ENCODE measurements around the gene EPHA3. TPM values are rescaled to one million over a fixed set of nuclear protein-coding genes. Genes with fewer than 3 reads are reported as not detected.
A peak's percentile ranks its signal among the peaks of the same experiment; 100 is the strongest.

The EPHA3 gene
- total and polyA plus RNA-seq, 2 donors, result 13.6 to 158 TPM

- no peaks in the 10 kb centered on the region for H3K36me3 ChIP-seq (ENCODE audit: insufficient read depth)
- H3K4me1 ChIP-seq (ENCODE audit: insufficient read depth), result no peaks in the 10 kb centered on the region
- H3K4me3 ChIP-seq (ENCODE audit: low read depth, low read length), result no peak overlapping the region
- no peak overlapping the region for H3K27ac ChIP-seq (ENCODE audit: low read depth)
- no peak for DNase-seq (ENCODE audit: extremely low spot score)
- WGBS, result 89% methylated on average over 4 of the region's 4 CpGs
Observed at GRCh38 chr3:89380016-89380415, 272.6 kb downstream of the EPHA3 start.

- no peak for DNase-seq (ENCODE audit: extremely low spot score)
Observed at GRCh38 chr3:89392991-89393390, 285.6 kb downstream of the EPHA3 start.

GRCh38 chr3:89395456-89395855, 288.0 kb downstream of the EPHA3 start:
- DNase-seq (ENCODE audit: extremely low spot score), result peak; percentile 25

More at GRCh38 chr3:89392991-89393390, 285.6 kb downstream of the EPHA3 start:
- Histone ChIP-seq H3K4me3 (ENCODE audit: low read depth, low read length) (no peak overlapping the region), H3K27ac (ENCODE audit: low read depth) (no peak overlapping the region), H3K36me3 (ENCODE audit: insufficient read depth) (no peaks in the 10 kb centered on the region), H3K4me1 (ENCODE audit: insufficient read depth) (no peaks in the 10 kb centered on the region)
- WGBS, result 78% methylated on average over 3 of the region's 3 CpGs

GRCh38 chr3:89395996-89396395, 288.6 kb downstream of the EPHA3 start:
- Histone ChIP-seq H3K27ac (ENCODE audit: low read depth) (no peak overlapping the region), H3K4me1 (ENCODE audit: insufficient read depth) (no peaks in the 10 kb centered on the region), H3K36me3 (ENCODE audit: insufficient read depth) (no peaks in the 10 kb centered on the region), H3K4me3 (ENCODE audit: low read depth, low read length) (no peak overlapping the region)
- no peak for DNase-seq (ENCODE audit: extremely low spot score)

More at GRCh38 chr3:89395456-89395855, 288.0 kb downstream of the EPHA3 start:
- Histone ChIP-seq H3K4me3 (ENCODE audit: low read depth, low read length) (no peak overlapping the region), H3K27ac (ENCODE audit: low read depth) (no peak overlapping the region), H3K4me1 (ENCODE audit: insufficient read depth) (no peaks in the 10 kb centered on the region), H3K36me3 (ENCODE audit: insufficient read depth) (no peaks in the 10 kb centered on the region)
- WGBS, result 81% methylated on average over 1 of the region's 1 CpG

GRCh38 chr3:89402051-89402450, 294.6 kb downstream of the EPHA3 start:
- H3K27ac ChIP-seq (ENCODE audit: low read depth), result no peak overlapping the region
- no peaks in the 10 kb centered on the region for H3K36me3 ChIP-seq (ENCODE audit: insufficient read depth)
- WGBS, result 62% methylated on average over 1 of the region's 1 CpG
- H3K4me3 ChIP-seq (ENCODE audit: low read depth, low read length), result no peak overlapping the region
- H3K4me1 ChIP-seq (ENCODE audit: insufficient read depth), result no peaks in the 10 kb centered on the region
- no peak for DNase-seq (ENCODE audit: extremely low spot score)

GRCh38 chr3:89405176-89405575, 297.8 kb downstream of the EPHA3 start:
- no peak overlapping the region for H3K27ac ChIP-seq (ENCODE audit: low read depth)
- 35% methylated on average over 1 of the region's 1 CpG for WGBS
- H3K36me3 ChIP-seq (ENCODE audit: insufficient read depth), result no peaks in the 10 kb centered on the region
- H3K4me3 ChIP-seq (ENCODE audit: low read depth, low read length), result no peak overlapping the region
- H3K4me1 ChIP-seq (ENCODE audit: insufficient read depth), result no peaks in the 10 kb centered on the region
- DNase-seq (ENCODE audit: extremely low spot score), result no peak

- DNase-seq (ENCODE audit: extremely low spot score), result no peak
- WGBS, result 75% methylated on average over 2 of the region's 2 CpGs
Observed at GRCh38 chr3:89405593-89405992, 298.2 kb downstream of the EPHA3 start.

GRCh38 chr3:89411201-89411600, 303.8 kb downstream of the EPHA3 start:
- DNase-seq (ENCODE audit: extremely low spot score), result no peak
- Histone ChIP-seq H3K36me3 (ENCODE audit: insufficient read depth) (no peaks in the 10 kb centered on the region), H3K27ac (ENCODE audit: low read depth) (no peak overlapping the region), H3K4me1 (ENCODE audit: insufficient read depth) (no peaks in the 10 kb centered on the region), H3K4me3 (ENCODE audit: low read depth, low read length) (no peak overlapping the region)
- 92% methylated on average over 3 of the region's 3 CpGs for WGBS

More at GRCh38 chr3:89405593-89405992, 298.2 kb downstream of the EPHA3 start:
- Histone ChIP-seq H3K27ac (ENCODE audit: low read depth) (no peak overlapping the region), H3K4me3 (ENCODE audit: low read depth, low read length) (no peak overlapping the region), H3K36me3 (ENCODE audit: insufficient read depth) (no peaks in the 10 kb centered on the region), H3K4me1 (ENCODE audit: insufficient read depth) (no peaks in the 10 kb centered on the region)

GRCh38 chr3:89414270-89414669, 306.8 kb downstream of the EPHA3 start:
- Histone ChIP-seq H3K4me3 (ENCODE audit: low read depth, low read length) (no peak overlapping the region), H3K27ac (ENCODE audit: low read depth) (no peak overlapping the region), H3K36me3 (ENCODE audit: insufficient read depth) (no peaks in the 10 kb centered on the region), H3K4me1 (ENCODE audit: insufficient read depth) (no peaks in the 10 kb centered on the region)
- 59% methylated on average over 4 of the region's 4 CpGs for WGBS
- DNase-seq (ENCODE audit: extremely low spot score), result no peak

GRCh38 chr3:89419647-89420241, 312.3 kb downstream of the EPHA3 start:
- no peak for DNase-seq (ENCODE audit: extremely low spot score)
- Histone ChIP-seq H3K4me3 (ENCODE audit: low read depth, low read length) (no peak overlapping the region), H3K27ac (ENCODE audit: low read depth) (no peak overlapping the region), H3K36me3 (ENCODE audit: insufficient read depth) (no peaks in the 10 kb centered on the region), H3K4me1 (ENCODE audit: insufficient read depth) (no peaks in the 10 kb centered on the region)
- 73% methylated on average over 3 of the region's 3 CpGs for WGBS

GRCh38 chr3:89426060-89426459, 318.6 kb downstream of the EPHA3 start:
- H3K4me3 ChIP-seq (ENCODE audit: low read depth, low read length), result no peak overlapping the region
- WGBS, result 94% methylated on average over 5 of the region's 5 CpGs
- H3K4me1 ChIP-seq (ENCODE audit: insufficient read depth), result no peaks in the 10 kb centered on the region
- DNase-seq (ENCODE audit: extremely low spot score), result no peak
- no peak overlapping the region for H3K27ac ChIP-seq (ENCODE audit: low read depth)
- H3K36me3 ChIP-seq (ENCODE audit: insufficient read depth), result no peaks in the 10 kb centered on the region

- Histone ChIP-seq H3K4me1 (ENCODE audit: insufficient read depth) (no peaks in the 10 kb centered on the region), H3K27ac (ENCODE audit: low read depth) (no peak overlapping the region), H3K4me3 (ENCODE audit: low read depth, low read length) (no peak overlapping the region), H3K36me3 (ENCODE audit: insufficient read depth) (no peaks in the 10 kb centered on the region)
- no peak for DNase-seq (ENCODE audit: extremely low spot score)
- WGBS, result 80% methylated on average over 7 of the region's 7 CpGs
Observed at GRCh38 chr3:89434621-89435380, 327.4 kb downstream of the EPHA3 start.

- 79% methylated on average over 3 of the region's 3 CpGs for WGBS
- no peak for DNase-seq (ENCODE audit: extremely low spot score)
- no peaks in the 10 kb centered on the region for H3K4me1 ChIP-seq (ENCODE audit: insufficient read depth)
Observed at GRCh38 chr3:89436846-89437245, 329.4 kb downstream of the EPHA3 start.

GRCh38 chr3:89440386-89440785, 333.0 kb downstream of the EPHA3 start:
- Histone ChIP-seq H3K4me3 (ENCODE audit: low read depth, low read length) (no peak overlapping the region), H3K4me1 (ENCODE audit: insufficient read depth) (no peaks in the 10 kb centered on the region), H3K36me3 (ENCODE audit: insufficient read depth) (no peaks in the 10 kb centered on the region), H3K27ac (ENCODE audit: low read depth) (no peak overlapping the region)
- no peak for DNase-seq (ENCODE audit: extremely low spot score)
- 89% methylated on average over 4 of the region's 4 CpGs for WGBS

More at GRCh38 chr3:89436846-89437245, 329.4 kb downstream of the EPHA3 start:
- H3K36me3 ChIP-seq (ENCODE audit: insufficient read depth), result no peaks in the 10 kb centered on the region
- H3K27ac ChIP-seq (ENCODE audit: low read depth), result no peak overlapping the region
- no peak overlapping the region for H3K4me3 ChIP-seq (ENCODE audit: low read depth, low read length)

Measured in urinary bladder (tissue), 4 donors.